Activated T-helper 9 cell treated with anti-CD3 and anti-CD28 coated beads, Interleukin-2, amount 50 U/mL, for 16 hours (primary cell): ENCODE data around the gene MAEA.

Experiments used
- DNase-seq: peaks from one replicate; pipeline ENCODE4 v3.0.0-alpha.2; 2020; ENCODE audit warnings: low read depth

MAEA gene

DNA sequence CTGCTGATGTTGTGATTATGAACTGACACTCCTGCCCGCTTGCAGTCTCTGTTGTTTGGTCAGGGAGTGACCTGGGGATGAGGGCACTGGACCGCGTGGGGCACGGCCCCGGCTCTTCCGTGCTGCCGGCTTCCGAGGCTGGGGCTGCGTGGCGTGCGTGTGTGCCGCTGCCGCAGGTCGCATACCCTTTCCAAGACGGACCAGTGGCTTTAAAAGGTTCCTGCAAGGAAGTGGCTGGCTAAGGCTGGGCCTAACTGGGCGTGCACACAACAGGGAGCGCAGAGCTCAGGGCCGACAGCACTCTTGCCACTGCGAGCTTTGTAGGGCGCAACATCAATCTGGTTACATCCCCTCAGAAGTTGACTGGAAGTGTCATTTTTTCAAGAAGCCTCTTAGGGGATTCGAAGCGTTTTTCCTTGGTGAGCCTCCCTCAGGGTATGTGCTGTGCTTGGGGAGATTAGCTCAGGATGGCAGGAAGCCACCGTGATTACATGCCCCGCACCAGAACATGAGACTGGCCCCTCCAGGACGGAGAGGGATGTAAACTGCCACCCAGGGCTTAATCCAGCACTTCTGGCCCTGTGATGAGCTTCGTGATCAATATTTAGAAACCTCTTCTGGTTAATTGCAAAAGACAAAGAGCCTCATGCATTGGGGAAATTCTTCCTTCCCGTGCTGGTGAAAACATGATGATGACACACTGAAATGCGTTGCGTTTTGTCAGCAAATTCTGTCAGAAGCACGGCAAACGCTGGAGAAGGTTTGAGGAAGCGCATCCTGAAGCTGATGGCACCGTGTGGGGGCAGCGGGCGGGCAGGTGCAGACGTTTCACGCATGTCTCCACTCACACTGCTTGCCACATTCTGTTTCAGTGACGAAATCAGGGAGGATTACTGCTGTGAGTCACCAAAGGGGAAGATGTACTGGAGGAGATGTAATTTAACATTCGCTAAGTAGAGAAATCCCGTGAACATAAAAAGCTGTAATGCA lies 11.1 kb downstream of the MAEA start:
- DNase-seq, result peak; percentile 42

DNA sequence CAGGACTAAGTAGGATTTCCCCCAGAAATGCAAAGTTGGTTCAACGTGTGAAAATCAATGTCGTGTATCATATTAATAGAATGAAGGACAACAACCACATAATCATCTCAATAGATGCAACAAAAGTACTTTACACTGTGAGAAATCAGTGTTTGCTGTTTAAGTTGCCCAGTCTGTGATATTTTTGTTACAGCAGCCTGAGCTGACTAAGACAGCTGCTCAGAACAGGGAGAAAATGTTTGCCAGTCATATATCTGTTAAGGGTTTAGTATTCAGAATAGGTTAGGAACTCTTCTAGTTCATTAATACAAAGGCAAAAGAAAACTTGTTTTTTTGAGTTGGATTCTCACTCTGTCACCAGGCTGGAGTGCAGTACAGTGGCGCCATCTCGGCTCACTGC lies 12.5 kb downstream of the MAEA start:
- no peak for DNase-seq

DNA sequence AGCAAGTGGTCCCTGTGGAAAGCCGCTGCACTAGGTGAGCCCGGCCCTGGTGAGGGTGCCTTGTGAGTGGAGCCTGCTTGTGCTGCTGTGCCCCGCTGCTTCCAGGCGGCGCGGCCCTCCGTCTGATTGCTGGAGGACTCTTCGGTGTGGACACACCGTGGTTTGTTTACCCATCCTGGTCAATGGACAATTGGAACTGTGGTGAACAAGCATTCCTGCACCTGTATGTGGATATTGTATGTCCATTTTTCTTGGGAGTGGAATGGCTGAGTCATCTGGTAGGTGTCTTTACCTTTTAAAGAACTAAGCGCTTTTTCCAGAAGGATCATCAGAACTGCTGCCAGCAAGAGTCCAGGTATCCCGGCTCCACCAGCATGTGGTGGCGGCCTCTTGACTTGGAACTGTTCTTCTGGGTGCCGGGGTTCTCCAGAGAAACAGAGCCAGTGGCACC lies 15.6 kb downstream of the MAEA start:
- DNase-seq, result no peak

DNA sequence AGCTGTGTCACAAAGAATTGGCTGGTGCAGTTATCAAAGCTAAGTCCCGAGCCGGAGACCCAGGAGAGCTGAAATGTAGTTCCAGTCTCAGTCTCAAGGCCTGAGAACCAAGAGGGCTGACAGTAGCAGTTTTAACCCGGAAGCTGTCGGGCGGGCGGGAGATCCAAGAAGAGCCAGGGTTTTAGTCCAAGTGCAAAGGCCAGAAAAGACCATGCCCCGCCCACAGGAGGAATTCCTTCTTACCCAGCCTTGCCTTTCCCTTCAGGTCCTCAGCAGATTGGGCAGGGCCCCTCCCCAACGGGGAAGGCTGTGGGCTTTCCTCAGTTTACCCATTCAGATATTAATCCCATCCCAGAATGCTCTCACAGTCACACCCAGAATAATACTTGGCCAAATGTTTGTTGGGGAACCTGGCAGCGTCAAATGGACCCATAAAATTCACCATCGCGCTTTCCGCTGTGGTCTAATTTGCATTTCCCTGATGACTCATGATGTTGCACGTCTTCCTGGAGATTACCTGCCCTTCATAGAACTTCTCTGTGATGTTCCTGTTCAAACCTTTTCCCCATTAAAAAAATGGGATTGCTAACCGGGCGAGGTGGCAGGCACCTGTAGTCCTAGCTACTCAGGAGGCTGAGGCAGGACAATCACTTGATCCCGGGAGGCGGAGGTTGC lies 16.2 kb downstream of the MAEA start:
- DNase-seq, result no peak

DNA sequence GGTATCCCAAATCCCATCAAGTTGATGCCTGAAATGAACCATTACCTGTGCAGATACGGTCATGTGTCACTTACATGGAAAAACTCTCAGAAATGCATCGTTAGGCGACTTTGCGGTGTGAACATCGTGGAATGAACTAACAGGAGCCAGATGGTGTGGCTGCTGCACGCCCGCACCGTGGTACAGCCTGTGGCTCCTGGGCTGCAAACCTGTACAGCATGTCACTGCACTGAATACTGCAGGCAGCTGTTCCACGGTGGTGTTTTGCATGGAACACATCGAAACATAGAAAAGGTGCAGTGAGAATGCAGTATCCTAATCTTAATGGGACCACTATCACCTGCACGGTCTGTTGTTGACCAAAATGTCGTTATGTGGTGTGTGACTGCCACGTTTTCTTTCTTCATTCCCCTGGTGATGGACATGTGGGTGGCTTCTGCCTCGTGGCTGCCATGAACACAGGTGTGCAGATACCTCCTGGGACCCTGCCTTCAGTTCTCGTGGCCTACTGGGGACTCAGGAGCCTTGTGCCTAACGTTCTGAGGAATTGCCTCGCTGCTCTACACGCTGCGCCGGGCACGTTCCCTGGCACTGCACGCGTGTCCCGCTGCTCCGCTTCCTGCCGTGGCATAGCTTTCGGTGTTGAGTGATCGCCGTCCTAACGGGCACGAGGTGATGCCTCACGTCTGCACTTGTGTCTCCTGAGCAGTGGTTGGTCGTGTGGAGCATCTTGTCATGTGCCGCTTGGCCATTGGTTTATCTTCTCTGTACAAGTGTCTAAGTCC lies 18.5 kb downstream of the MAEA start:
- no peak for DNase-seq

DNA sequence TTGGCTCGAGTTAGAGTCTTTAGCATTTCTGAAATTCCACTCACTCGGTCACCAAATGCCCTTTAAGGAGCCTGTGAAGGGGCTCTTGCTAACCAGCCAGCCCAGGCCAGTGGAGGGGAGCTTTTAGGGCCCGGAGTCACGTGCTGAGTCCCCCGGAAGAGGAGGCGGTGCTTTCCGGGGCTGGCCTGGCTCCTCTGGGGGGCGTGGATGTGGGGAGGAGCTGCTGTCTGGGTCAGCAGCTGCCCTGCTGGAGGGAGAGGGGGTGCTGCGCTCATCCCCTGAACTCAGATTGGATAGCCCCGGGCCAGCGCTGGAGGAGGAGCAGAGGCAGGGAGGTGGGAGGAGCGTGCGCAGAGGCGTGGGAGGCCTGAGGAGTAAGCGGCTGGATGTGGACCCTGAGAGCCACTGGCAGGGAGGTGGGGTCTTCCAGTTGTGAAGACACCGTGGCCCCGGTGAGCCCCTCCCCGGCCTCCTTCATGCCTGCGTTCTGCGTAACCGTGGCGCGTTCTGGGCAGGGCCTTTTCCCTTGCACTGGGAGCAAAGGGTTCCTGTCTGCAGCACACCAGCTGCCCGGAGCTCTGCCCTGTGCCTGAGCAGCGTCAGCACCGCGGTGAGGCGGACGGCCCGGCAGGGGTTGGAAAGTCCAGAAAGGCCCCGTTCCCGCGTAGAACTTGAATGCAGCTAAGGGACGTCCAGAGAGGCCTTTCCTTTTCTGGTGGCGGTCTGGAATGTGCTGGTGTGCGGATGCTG lies 19.7 kb downstream of the MAEA start:
- no peak for DNase-seq

DNA sequence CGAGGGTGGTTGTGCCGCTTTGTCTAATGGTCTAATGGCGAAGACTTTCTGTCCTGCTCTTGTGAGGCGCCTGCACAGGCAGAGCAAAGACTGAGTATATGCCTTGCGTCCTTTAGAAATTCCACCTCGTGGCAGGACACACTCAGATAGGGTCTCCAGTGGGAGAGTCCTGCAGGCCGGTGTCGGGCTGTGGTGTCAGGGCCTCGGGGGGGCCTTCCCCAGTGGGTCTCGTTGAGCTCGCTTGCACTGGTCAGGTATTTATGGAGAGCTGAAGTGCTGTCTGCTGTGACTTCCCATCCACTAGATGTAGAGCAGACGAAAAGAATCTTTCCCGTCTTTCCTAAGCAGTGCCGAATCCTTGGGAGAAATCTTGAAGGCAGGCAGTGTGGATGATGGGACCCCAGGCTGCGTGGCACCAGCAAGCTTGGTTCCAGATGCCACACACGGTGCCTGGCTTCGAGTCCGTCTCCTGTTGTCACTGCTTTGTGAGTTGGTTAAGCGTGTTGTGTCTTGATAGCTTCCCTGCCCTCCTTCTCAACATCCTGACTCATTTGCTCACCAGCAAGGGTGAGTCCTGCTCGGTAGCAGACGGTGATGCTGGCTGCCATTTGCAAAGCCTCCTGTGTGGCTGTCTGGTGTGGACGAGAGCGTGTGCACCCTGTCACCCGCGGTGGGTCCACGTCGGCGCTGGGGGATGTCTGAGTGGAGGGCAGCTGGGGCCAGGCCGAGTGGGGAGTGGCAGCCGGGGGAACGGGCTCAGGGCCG lies 20.5 kb downstream of the MAEA start:
- no peak for DNase-seq

DNA sequence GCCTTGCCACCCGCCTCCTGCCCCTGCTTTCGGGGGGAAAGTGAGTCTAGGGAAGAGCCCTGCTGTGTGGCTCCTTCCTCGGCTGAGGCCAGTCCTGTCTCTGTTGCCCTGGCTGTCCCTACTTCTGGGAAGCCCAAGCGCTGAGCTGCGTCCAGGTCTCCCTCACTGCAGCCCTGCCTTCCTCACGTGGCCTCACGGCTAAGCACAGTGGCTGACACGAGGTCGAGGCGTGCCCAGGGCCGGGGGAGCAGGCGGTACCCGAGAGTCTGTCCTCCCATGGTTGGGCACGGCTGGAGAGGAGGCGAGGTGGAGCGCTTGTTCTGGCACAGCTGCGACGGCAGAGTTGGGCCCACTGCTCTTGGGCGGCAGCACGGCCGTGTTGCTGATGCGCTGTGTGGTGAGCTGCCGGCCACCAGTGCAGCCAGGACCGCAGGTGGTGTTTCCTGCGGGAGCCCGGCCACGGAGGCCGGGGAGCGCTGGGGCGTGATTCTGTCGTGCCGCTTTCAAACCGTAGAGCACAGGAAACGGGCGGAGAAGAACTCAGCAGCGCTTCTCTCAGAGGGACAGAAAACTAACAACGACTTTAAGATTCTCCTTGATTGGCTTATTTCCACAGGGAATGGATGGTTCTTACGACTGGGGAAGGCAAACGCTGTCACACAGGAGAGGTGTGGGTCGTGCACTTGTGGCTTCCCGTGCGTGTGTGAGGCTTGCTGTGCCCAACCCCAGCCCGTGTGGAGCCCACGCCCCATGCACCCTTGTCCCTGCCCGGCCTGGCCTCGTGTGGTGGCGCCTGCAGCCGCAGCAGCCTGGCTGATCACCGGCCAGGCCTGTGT lies 21.3 kb downstream of the MAEA start:
- no peak for DNase-seq

DNA sequence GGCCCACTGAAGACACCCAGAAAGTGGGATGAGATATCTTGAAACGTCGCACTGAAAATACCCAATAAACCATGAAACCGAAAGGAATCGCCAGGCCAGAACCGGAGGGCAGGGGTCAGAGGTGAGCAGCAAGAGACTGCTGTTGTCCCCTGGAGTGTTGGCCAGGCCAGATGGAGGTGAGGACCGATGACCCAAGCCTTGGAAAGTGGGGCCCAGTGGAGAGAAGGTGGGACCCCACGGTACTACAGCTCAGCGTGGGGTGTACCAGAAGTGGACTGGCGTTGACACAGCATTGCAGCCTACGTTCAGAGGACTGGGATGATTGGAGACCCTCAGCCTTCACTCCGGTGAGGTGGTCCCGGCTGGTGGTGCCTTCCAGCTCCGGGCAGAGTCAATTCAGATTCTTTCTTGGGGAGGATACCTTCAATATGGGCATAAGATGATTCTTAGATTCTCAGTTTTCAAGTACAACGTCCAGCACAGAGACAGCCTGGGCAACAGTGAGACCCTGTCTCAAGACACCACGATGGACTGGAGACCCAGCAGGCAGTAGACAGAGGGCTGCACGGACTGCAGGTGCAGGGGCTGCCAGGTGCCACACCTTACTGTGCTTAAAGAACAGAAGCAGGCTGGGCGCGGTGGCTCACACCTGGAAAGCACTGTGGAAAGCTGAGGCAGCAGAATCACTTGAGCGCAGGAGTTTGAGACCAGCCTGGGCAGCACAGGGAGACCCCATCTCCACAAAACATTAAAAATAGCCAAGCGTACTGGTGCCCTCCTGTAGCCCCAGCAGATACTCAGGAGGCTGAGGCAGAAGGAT lies 23.3 kb downstream of the MAEA start:
- no peak for DNase-seq

DNA sequence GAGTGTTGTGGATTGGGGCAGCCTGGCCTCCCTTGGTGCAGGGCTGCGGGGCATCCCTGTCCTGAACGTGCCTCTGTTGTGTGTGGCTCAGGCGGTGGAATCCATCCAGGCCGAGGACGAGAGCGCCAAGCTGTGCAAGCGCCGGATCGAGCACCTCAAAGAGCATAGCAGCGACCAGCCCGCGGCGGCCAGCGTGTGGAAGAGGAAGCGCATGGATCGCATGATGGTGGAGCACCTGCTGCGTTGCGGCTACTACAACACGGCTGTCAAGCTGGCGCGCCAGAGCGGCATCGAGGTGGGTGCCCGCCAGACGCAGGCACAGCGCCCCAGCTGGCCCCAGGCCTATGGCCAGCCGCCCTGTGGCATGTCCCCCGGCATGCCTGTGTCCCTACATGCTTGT lies 25.6 kb downstream of the MAEA start:
- DNase-seq, result no peak

DNA sequence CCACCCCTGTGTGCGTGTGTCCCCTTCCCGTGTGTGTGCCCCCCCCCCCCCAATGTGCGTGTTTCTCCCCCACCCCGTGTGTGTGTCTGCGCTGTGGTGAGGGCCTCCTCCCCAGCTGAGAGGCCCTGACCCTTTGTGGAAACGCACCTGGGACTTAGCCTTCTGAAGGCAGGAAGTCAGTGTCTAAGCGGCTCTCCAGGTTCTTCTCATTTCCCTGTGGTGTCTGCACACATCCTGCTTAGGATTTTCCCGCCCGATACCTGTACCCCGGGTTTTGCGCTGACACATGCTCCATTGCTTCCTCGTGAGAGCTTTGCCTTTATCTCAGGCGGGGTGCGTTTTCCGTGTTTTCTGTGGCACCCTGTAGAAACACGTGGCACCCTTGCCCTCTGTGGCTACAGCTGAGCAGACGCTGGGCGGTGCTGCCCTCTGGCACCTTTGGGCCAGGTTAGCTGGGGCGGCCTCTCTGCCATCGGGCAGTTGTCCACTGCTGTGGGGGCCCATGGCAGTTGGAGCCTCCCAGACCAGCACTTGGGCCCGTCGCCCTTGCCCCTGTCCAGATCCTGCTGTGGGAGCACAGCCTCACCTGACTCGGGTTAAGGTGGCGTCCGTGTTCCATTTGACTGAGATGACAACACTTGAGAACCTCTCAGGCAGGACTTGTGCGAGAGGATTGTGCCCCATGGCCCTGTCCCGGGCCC lies 26.3 kb downstream of the MAEA start:
- DNase-seq, result no peak

DNA sequence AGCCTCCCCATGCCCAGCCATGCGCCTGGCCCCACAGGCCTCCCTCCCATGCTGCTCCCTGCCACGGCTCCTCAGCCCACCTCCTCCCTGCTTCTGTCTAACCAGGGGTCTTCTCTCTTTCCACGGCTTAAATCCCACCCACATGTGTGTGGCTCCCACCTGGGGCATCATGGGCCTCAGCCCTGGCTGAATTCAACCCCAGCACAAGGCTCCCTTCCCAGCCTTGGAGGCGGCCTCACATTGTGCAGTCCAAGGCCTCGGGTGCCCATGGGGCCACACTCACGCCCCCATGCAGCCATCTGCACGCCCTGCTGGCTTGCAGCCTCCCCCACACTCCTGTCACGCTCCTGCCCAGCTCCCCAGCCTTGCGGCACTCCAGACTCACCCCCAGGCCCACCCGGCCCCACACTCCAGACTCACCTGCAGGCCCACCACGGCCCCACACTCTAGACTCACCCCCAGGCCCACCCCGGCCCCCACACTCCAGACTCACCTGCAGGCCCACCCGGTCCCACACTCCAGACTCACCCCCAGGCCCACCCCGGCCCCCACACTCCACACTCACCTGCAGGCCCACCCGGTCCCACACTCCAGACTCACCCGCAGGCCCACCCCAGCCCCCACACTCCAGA lies 27.0 kb downstream of the MAEA start:
- no peak for DNase-seq

DNA sequence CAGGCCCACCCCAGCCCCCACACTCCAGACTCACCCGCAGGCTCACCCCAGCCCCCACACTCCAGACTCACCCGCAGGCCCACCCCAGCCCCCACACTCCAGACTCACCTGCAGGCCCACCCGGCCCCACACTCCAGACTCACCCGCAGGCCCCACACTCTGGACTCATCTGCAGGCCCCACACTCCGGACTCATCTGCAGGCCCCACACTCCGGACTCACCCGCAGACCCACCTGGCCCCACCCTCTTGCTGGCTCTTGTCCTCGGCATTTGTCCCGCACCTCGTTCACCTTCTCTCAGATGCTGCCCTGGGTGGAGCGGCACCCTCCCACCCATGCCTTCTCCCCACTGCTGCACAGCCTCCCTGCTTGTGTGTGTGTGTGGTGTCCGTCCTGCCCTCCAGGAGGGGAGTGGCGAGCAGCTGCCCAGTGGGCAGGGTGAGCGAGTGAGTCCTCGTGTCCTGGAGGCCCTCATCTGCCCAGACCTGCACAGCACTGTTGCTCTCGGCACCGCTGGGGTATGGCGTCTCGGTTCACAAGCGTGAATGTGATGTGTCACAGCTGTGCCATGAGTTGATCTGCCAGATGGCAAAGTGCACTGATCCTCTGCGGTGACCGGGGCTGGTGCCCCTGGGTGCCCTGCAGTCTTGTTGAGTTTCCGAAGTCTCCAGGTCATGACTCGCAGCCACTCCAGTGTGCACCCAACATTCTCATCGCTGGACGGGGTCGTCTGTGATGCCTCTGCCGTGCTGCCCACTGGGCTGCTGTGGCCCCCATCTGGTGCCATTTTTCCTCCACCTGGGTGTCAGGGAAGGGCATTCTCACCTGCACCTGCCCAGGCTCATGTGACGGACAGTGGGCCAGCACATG lies 27.7 kb downstream of the MAEA start:
- no peak for DNase-seq

DNA sequence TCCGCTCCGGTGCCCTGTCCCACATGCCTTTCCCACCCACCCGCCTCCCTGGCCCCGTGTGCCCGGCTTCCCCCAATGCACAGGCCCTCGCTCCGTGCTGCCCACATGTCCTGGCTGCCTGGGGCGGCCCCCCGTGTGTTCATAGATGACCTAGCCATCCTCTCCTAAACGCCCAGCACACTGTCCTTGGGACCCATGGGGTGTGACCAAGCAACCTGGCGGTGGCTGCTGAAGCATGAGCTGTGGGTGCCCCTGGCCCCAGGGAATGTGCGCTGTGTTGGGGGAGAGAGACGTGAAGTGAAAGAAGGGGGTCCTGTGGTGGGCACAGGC lies 28.3 kb downstream of the MAEA start:
- DNase-seq, result no peak

DNA sequence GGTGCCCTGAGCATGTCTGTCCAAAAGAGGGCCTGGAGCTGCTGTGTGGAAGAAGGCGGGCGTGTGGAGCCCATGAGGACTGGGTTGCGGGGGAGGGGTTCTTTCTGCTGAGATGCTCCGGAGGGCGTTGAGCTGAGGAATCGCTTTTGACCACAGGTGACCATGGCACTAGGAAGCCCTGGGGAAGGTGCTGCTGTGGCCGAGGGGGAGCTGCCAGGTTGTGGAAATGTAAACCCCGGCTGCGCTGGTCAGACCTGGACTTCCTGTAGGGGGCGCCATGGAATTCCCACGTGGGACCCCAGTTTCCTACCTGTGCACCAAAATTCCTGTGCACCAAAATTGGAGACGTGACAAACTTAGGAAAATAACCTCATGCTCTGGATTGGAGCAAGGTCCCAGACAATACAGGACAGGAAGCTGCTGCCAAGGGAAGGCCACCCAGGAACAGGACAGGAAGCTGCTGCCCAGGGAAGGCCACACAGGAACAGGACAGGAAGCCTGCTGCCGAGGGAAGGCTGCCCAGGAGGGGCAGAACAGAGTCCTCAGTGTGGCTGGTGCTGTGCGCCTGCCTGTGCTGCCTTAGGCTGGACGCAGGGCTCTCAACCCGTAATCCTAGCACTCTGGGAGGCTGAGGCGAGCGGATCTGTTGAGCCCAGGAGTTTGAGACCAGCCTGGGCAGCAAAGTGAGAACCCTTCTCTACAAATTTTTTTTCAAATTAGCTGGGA lies 29.0 kb downstream of the MAEA start:
- no peak for DNase-seq

DNA sequence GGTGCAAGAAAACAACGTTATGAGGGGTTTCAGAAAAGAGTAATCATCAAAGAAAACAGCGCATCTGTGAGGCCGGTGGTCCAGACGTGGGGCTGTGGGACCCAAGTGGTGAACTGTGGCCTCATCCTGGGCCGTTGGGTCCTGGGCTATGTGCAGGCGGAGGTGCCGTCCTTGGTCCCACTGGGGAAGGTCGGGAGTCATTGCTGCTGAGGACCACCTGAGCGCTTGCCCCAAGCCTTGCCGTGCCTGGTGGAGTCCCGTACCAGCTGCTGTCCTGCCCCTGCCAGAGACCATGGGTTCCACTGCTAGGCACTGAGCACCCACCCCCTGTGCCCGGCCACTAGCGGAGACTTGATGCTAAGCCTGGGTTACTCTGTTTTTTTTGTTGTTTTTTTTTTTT lies 31.8 kb downstream of the MAEA start:
- DNase-seq, result no peak
